Astrocyte (in vitro differentiated cells and primary cell): ENCODE data around the gene AIFM3. TPM values are rescaled to one million over a fixed set of nuclear protein-coding genes. Genes with fewer than 3 reads are reported as not detected.

Experiments
- DNase-seq: peaks from one replicate; pipeline ENCODE4 v3.0.0-alpha.2; 2010; ENCODE audit warnings: low read depth
- FAIRE-seq: peaks from 2 replicates; lab custom pipeline; 2011; peaks lifted over from hg19 to GRCh38; lab: Jason Lieb, UNC
- H2AFZ ChIP-seq: 2 replicates; pipeline ENCODE4 v1.6.0; 2012; ENCODE audit warnings: low read depth, low read length, inconsistent platforms
- H3K27ac ChIP-seq: 2 replicates; pipeline ENCODE4 v1.5.1; 2011; ENCODE audit warnings: low read depth, low read length, inconsistent platforms
- H3K27me3 ChIP-seq: 2 replicates; pipeline ENCODE4 v1.6.0; 2011; ENCODE audit warnings: low read length, inconsistent platforms; ENCODE audit not compliant: insufficient read depth
- H3K36me3 ChIP-seq: 2 replicates; pipeline ENCODE4 v1.5.1; 2011; ENCODE audit warnings: low read length, inconsistent platforms; ENCODE audit not compliant: insufficient read depth
- H3K4me1 ChIP-seq: 2 replicates; pipeline ENCODE4 v1.5.1; 2011; ENCODE audit warnings: low read length, inconsistent platforms; ENCODE audit not compliant: insufficient read depth
- H3K4me2 ChIP-seq: 2 replicates; pipeline ENCODE4 v1.6.0; 2012; ENCODE audit warnings: low read length, inconsistent platforms
- H3K4me3 ChIP-seq: 2 replicates; pipeline ENCODE4 v1.5.1; 2011; ENCODE audit warnings: low read depth, mild to moderate bottlenecking, low read length, inconsistent platforms; ENCODE audit not compliant: insufficient read depth
- H3K79me2 ChIP-seq: 2 replicates; pipeline ENCODE4 v1.6.0; 2012; ENCODE audit warnings: mild to moderate bottlenecking, low read length, inconsistent platforms; ENCODE audit not compliant: insufficient read depth
- H3K9ac ChIP-seq: 2 replicates; pipeline ENCODE4 v1.6.0; 2012; ENCODE audit warnings: mild to moderate bottlenecking, low read length, inconsistent platforms
- H3K9me3 ChIP-seq: 2 replicates; pipeline ENCODE4 v1.5.1; 2012; ENCODE audit warnings: low read depth, mild to moderate bottlenecking, low read length, inconsistent platforms; ENCODE audit not compliant: insufficient read depth
- H4K20me1 ChIP-seq: 2 replicates; pipeline ENCODE4 v1.6.0; 2012; ENCODE audit warnings: low read length, inconsistent platforms; ENCODE audit not compliant: insufficient read depth
- H3K27ac Mint-ChIP-seq: one replicate; pipeline ENCODE4 v1.8.0; 2021; ENCODE audit warnings: mild to moderate bottlenecking, mixed read lengths; ENCODE audit not compliant: unreplicated experiment
- H3K27me3 Mint-ChIP-seq: one replicate; pipeline ENCODE4 v1.8.0; 2021; ENCODE audit warnings: low read depth, mixed read lengths; ENCODE audit not compliant: unreplicated experiment
- H3K36me3 Mint-ChIP-seq: one replicate; pipeline ENCODE4 v1.8.0; 2021; ENCODE audit warnings: low read depth, mixed read lengths; ENCODE audit not compliant: unreplicated experiment
- H3K4me1 Mint-ChIP-seq: one replicate; pipeline ENCODE4 v1.8.0; 2021; ENCODE audit warnings: low read depth, mixed read lengths; ENCODE audit not compliant: unreplicated experiment
- H3K4me3 Mint-ChIP-seq: one replicate; pipeline ENCODE4 v1.8.0; 2021; ENCODE audit warnings: mild to moderate bottlenecking, moderate library complexity, mixed read lengths; ENCODE audit not compliant: unreplicated experiment
- H3K9me3 Mint-ChIP-seq: one replicate; pipeline ENCODE4 v1.8.0; 2021; ENCODE audit warnings: mild to moderate bottlenecking, mixed read lengths; ENCODE audit not compliant: unreplicated experiment
- CTCF ChIP-seq: IDR thresholded peaks from 2 replicates; pipeline ENCODE4 v1.5.1; 2011; ENCODE audit warnings: low read depth, mild to moderate bottlenecking, inconsistent platforms, low read length, moderate library complexity; ENCODE audit not compliant: insufficient read depth
- EZH2 ChIP-seq: IDR thresholded peaks from 2 replicates; pipeline ENCODE4 v1.6.1; 2012; ENCODE audit warnings: mild to moderate bottlenecking, low read length, inconsistent platforms; ENCODE audit not compliant: insufficient read depth
- total RNA-seq: library from RNA; stranded (reverse); gene quantifications from 2 replicates; pipeline ENCODE4 v1.2.1, GENCODE V29; 2021

Gene AIFM3
- total RNA-seq, 1 donor from 2014 or later, result 0.48 TPM

- H3K9me3 ChIP-seq, result no peaks in the 10 kb centered on the region
- H3K27ac Mint-ChIP-seq, result no peak overlapping the region
- H3K9me3 Mint-ChIP-seq, result no peaks in the 10 kb centered on the region
- no peaks in the 10 kb centered on the region for H3K4me1 Mint-ChIP-seq
- DNase-seq, result no peak
- H3K79me2 ChIP-seq, result no peaks in the 10 kb centered on the region
- H2AFZ ChIP-seq, result no peak overlapping the region
- peaks cover 14% of the 10 kb centered on the region for H3K27me3 ChIP-seq
- no peak overlapping the region for H3K4me2 ChIP-seq
- no peaks in the 10 kb centered on the region for H4K20me1 ChIP-seq
- TF ChIP-seq EZH2 (no peak), CTCF (no peak)
- peaks cover 33% of the 10 kb centered on the region for H3K27me3 Mint-ChIP-seq
- no peak overlapping the region for H3K4me3 Mint-ChIP-seq
- H3K4me1 ChIP-seq, result no peaks in the 10 kb centered on the region
- H3K4me3 ChIP-seq, result no peak overlapping the region
- H3K36me3 ChIP-seq, result no peaks in the 10 kb centered on the region
- H3K27ac ChIP-seq, result no peak overlapping the region
- H3K9ac ChIP-seq, result no peak overlapping the region
- H3K36me3 Mint-ChIP-seq, result no peaks in the 10 kb centered on the region
- no peak for FAIRE-seq
Measured at GRCh38 chr22:20967697-20968211, 699 bp downstream of the AIFM3 start.

DNA sequence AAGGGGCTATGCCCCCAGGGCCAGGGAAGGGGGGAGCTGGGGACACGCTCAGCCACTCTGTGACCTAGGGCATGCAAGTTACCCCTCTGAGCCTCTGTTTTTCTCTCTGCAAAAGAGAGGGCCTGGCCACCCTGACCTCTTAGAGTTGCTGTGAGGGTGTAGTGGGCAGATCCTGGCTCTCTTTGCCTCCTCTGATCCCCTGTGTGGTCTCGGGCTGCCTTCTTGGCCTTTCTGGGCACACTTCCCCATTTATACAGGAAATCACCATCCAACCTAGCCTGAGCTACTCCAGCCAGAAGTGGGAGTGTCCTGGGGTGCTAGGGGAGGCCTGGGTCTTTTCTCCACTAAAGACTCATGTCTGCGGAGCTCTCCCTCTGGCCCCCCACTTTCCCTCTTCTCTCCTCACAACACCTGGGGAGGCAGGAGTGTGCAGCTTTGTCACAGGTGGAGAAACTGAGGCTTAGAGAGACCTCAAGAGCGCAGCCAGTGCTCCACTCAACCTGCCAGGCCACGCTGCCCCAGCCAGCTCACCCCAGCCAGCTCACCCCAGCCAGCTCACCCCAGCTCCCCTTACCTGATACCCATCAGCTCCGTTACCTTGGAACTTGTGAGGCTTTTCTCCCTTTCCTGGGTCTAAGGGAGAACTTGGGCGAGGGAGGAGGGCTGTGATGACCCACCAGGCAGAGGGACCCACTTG lies 1.4 kb downstream of the AIFM3 start:
- Mint-ChIP-seq H3K27ac (no peak overlapping the region), H3K27me3 (peaks cover 29% of the 10 kb centered on the region), H3K4me3 (no peak overlapping the region), H3K9me3 (no peaks in the 10 kb centered on the region), H3K36me3 (no peaks in the 10 kb centered on the region), H3K4me1 (no peaks in the 10 kb centered on the region)
- no peaks in the 10 kb centered on the region for H4K20me1 ChIP-seq
- no peak overlapping the region for H3K27ac ChIP-seq
- H3K79me2 ChIP-seq, result no peaks in the 10 kb centered on the region
- H2AFZ ChIP-seq, result no peak overlapping the region
- no peak overlapping the region for H3K4me3 ChIP-seq
- DNase-seq, result no peak
- H3K9me3 ChIP-seq, result no peaks in the 10 kb centered on the region
- FAIRE-seq, result no peak
- H3K27me3 ChIP-seq, result peaks cover 14% of the 10 kb centered on the region
- no peaks in the 10 kb centered on the region for H3K36me3 ChIP-seq
- no peaks in the 10 kb centered on the region for H3K4me1 ChIP-seq
- no peak overlapping the region for H3K4me2 ChIP-seq
- H3K9ac ChIP-seq, result no peak overlapping the region
- no peak for TF ChIP-seq CTCF
- TF ChIP-seq EZH2, result no peak
